ENCODE data around the gene FOXP1. TPM values are rescaled to one million over a fixed set of nuclear protein-coding genes. Genes with fewer than 3 reads are reported as not detected.

FOXP1 gene
- total and polyA plus RNA-seq, 2 of the 8 experiments (the other 6 are each of a cell fraction or from before 2014, with no cell fraction given): 13.9 to 25.4 TPM

- CTCF ChIA-PET (ENCODE audit: partially characterized antibody): interaction anchor here (1.0 kb wide), 1 partner anchor 16 kb away, joined by 4 read pairs; no protein-coding TSS in a partner anchor
- H3K14ac ChIP-seq (ENCODE audit: insufficient read length): no peak overlapping the region
- H4K5ac ChIP-seq (ENCODE audit: insufficient read length, low read depth, low read length): no peak overlapping the region
- no peak overlapping the region for H2BK12ac ChIP-seq (ENCODE audit: low read depth, low read length)
- FAIRE-seq (peak; percentile 55), DNase-seq (ENCODE audit: low read depth in 1 of 2, low spot score in 2 of 2) (no peak)
- H3K18ac ChIP-seq (ENCODE audit: extremely low read depth, low read length): no peak overlapping the region
- H4K20me1 ChIP-seq (replicated peaks in 1 of 2; ENCODE audit: control insufficient read depth in 1 of 2, insufficient read depth in 2 of 2, low read length in 2 of 2): peaks cover 0 to 4% of the 10 kb centered on the region in 2 experiments
- H2BK5ac ChIP-seq (ENCODE audit: low read depth, low read length): no peak overlapping the region
- H2BK120ac ChIP-seq (replicated peaks; ENCODE audit: low read depth, low read length): no peak overlapping the region
- H2AFZ ChIP-seq (ENCODE audit: low read length): no peak overlapping the region
- H3K36me3 ChIP-seq (ENCODE audit: control insufficient read depth in 2 of 4, insufficient read depth in 4 of 4, low read length in 3 of 4): peaks cover 0 to 3% (median 0%) of the 10 kb centered on the region in 4 experiments; a peak in 1 of 8 replicates
- H3K9me3 ChIP-seq (ENCODE audit: insufficient read depth in 2 of 2, low read depth in 1 of 2, low read length in 1 of 2): no peaks in the 10 kb centered on the region
- no peak overlapping the region for H3K56ac ChIP-seq (replicated peaks; ENCODE audit: insufficient read length, low read depth, low read length)
- no peaks in the 10 kb centered on the region for H3K79me2 ChIP-seq (ENCODE audit: control insufficient read depth in 1 of 2, insufficient read depth in 2 of 2, low read length in 2 of 2)
- POLR2A ChIA-PET (ENCODE audit: partially characterized antibody): no interaction called here
- no peak overlapping the region for H3K4me3 ChIP-seq (ENCODE audit: extremely low read depth in 1 of 4, insufficient read depth in 2 of 4, low read depth in 3 of 4, low read length in 4 of 4)
- no peaks in the 10 kb centered on the region for H3K23me2 ChIP-seq (ENCODE audit: low read depth, low read length)
- no peak overlapping the region for H2BK20ac ChIP-seq (ENCODE audit: low read length)
- H3K79me1 ChIP-seq (ENCODE audit: low read depth, low read length): no peaks in the 10 kb centered on the region
- H3K9ac ChIP-seq (replicated peaks in 1 of 4; ENCODE audit: extremely low read depth in 1 of 4, low read depth in 3 of 4, low read length in 3 of 4): no peak overlapping the region
- H3K27ac ChIP-seq (ENCODE audit: low read depth, low read length): no peak overlapping the region
- H3K27me3 ChIP-seq (replicated peaks in 1 of 4; ENCODE audit: control insufficient read depth in 3 of 4, extremely low read depth in 1 of 4, insufficient read depth in 3 of 4, low read length in 3 of 4): no peaks in the 10 kb centered on the region; a peak in 1 of 7 replicates
- H3K4me2 ChIP-seq (ENCODE audit: insufficient read depth in 1 of 2, low read depth in 2 of 2, low read length in 2 of 2): no peak overlapping the region
- no peak overlapping the region for H3K4ac ChIP-seq (replicated peaks; ENCODE audit: insufficient read length, low read depth, low read length)
- peaks cover 1 to 11% (median 6%) of the 10 kb centered on the region in 4 experiments; a peak in 5 of 7 replicates for H3K4me1 ChIP-seq (replicated peaks in 1 of 4; ENCODE audit: control insufficient read depth in 3 of 4, insufficient read depth in 4 of 4, low read length in 3 of 4)
- no peak overlapping the region for H4K91ac ChIP-seq (replicated peaks; ENCODE audit: insufficient read length, low read length)
- no peak overlapping the region for H2AK5ac ChIP-seq (ENCODE audit: low read depth, low read length)
- no peak overlapping the region for H4K8ac ChIP-seq (ENCODE audit: extremely low read depth, insufficient read depth, low read length)
- H2BK15ac ChIP-seq (ENCODE audit: low read length): no peak overlapping the region
- no peak overlapping the region for H3K23ac ChIP-seq (ENCODE audit: insufficient read length)
- WGBS, 2 experiments (ENCODE audit: extremely low coverage in 1 of 2, insufficient coverage in 1 of 2, insufficient read length in 1 of 2, insufficient replicate concordance in 2 of 2, low coverage in 1 of 2, low lambda C conversion rate in 2 of 2, missing lambda C conversion rate in 1 of 2): 82% methylated on average over 1 of the region's 1 CpG; no CpG with 5 or more reads in 1 of the 2 experiments
- TF ChIP-seq RAD21 (IDR thresholded peaks at IDR 0.05 in 1 of 2, conservative IDR thresholded peaks at IDR 0.05 in 1 of 2; ENCODE audit: low read depth in 2 of 2, low read length in 2 of 2) (no peak), BACH1 (IDR thresholded peaks at IDR 0.05; ENCODE audit: low read length) (no peak), GABPA (IDR thresholded peaks at IDR 0.05; ENCODE audit: borderline replicate concordance, insufficient read depth, low read length) (no peak), TBP (IDR thresholded peaks at IDR 0.05; ENCODE audit: low read depth, low read length) (no peak), SIX5 (IDR thresholded peaks at IDR 0.05; ENCODE audit: low read depth, low read length) (no peak), CEBPB (IDR thresholded peaks at IDR 0.05; ENCODE audit: low read depth, low read length) (no peak), JUN (IDR thresholded peaks at IDR 0.05; ENCODE audit: low read depth, low read length) (no peak), TAF7 (optimal IDR thresholded peaks at IDR 0.05; ENCODE audit: borderline replicate concordance, low read depth, low read length) (no peak), SIN3A (conservative IDR thresholded peaks at IDR 0.05 in 1 of 2, IDR thresholded peaks at IDR 0.05 in 1 of 2; ENCODE audit: low read depth in 1 of 2, low read length in 2 of 2) (no peak), MAFK (IDR thresholded peaks at IDR 0.05; ENCODE audit: low read depth, low read length) (no peak), YY1 (IDR thresholded peaks at IDR 0.05; ENCODE audit: low read depth, low read length) (no peak), SUZ12 (IDR thresholded peaks at IDR 0.05; ENCODE audit: low read length) (no peak), NANOG (IDR thresholded peaks at IDR 0.05; ENCODE audit: insufficient read depth, low read depth, low read length, poor library complexity, severe bottlenecking) (no peak), SP2 (IDR thresholded peaks at IDR 0.05; ENCODE audit: low read length) (no peak)
Measured at GRCh38 chr3:71031181-71031580, 552.3 kb downstream of the FOXP1 start.

Measured in H1 (cell line).